ENCODE data around the gene ZBTB46.
"Not testable (repeated sequence)": the region's sequence is repeated elsewhere in the genome, so short reads cannot be mapped to it uniquely, and the experiment has no call there.

Gene ZBTB46

DNA sequence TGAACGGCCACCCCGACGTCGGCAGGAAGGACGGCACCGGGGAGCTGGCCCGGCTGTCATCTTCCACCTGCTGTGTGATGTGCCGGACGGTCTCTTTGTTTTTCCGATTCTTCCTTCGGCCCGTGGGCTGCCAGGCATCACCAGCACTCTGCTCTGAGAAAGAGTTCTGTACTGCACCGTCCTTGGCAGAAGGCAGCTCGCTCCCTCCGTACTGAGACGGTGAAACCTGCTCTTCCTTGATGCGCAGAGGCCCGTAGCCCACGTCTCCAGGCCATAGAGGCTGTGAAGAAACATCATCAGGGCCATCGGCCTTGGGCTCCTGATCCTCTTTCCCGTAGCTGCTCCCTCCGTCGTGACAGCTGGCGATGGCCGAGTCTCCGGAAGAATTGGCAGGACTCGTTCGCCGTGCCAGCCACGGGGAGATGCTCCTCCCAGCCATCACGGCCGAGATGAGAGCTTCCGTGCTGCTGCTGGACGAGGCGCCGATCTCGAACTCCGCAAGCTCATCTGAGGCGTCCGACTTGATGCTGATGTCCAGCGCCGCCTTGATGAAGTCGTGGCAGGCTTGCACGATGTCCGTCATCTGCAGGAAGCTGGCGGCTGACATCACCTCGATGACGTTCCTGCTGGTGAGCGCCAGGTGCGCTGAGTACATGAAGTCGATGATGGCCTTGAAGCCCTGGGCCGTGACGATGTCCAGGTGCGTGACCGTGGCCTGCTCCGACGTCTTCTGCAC lies 41.1 kb downstream of the ZBTB46 start:
- no peak for DNase-seq (ENCODE audit: low read depth in 2 of 2)

DNA sequence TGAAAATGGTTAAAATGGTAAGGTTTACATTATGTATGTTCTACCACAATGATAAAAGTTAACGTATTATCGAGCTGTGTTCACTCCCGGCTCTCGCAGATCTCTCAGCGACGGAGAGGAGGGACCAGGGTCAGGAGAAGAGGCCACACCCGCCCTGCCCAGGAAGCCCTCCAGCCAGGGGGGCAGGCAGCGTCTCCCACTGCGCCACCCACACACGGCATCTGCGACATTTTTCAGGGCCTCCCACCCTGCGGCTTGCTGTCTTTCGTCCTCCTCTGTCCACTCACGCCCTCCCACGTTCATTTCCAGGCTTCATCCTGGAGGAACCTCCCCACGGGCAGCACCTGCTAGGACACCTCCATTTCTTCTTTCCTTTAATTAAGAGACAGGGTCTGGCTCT lies 43.3 kb downstream of the ZBTB46 start:
- no peak for DNase-seq (ENCODE audit: low read depth in 2 of 2)

DNA sequence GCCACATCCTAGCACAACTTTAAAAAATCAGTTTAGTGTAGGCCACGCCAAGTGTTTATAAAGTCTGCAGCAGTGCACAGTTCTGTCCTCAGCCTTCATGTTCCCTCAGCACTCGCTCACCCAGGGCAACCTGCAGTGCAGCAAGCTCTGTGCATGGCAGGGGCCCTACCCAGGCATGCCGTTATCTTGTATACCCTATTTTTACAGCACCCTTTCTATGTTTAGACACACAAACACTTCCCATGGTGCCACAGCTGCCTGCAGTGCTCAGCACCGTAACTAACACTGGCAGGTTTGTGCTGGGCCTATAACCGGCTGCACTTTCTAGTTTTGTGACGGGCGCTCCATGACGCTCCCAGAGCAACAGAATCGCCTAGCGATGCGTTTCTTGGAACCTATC lies 43.8 kb downstream of the ZBTB46 start:
- DNase-seq (ENCODE audit: low read depth in 2 of 2) = no peak

DNA sequence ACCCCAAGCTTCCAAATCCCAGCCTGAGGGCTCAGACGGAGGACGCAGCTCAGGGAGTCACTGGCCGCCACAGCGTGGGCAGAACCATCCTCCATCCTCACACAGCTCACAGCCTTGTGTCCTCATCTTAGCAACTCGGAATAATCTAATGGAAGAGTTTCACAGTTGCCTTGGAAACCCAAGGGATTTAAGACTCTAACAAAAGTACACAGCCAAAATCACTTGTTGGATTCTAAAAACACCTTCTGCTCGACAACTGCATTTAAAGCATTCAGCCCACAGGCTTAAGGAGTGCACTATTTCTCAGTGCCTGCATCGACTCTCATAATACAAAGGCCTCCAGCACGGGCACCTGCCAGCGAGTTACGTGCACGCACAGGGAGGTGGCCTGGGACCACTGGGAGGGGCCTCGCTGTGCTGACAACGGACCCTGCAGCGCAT lies 45.4 kb downstream of the ZBTB46 start:
- DNase-seq (ENCODE audit: low read depth in 2 of 2) = no peak

DNA sequence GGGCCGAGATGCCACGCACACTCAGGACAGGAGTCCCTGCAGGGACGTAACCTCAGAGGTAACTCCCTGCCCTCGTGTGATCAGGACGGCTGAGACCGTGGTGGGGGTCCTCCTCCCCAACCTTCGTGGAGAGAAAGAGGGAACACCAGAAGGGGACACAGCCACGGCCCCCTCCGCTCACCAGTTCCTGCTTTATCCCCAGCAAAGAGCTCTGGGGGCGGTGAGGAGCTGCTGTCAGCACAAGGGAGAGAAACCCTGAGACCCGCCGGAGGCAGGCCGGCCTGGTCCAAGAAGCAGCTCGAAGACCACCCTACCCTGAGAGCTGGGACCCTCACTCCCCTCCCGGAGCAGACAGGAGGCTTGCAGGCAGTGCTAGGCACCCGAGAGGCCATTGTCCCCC lies 47.1 kb downstream of the ZBTB46 start:
- no peak for DNase-seq (ENCODE audit: low read depth in 2 of 2)

DNA sequence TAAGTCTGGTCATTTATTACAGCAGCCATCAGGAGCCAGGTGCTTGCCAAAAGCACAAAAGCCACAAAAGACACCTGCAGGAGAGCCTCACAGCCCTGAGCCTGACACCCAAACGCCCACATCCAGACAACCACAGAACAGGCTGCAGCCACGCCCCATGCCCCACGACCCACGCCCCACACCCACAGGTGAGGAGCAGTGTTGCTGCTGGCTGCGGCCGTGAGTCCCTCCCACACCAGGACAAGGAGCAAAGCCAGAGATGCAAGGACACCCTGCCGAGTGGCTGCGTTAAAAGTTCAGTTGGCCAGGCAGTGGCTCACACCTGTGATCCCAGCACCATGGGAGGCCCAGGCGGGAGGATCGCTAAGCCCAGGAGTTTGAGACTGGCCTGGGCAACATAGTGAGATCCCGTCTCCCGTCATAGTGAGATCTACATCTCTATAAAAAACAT lies 48.5 kb downstream of the ZBTB46 start:
- DNase-seq (ENCODE audit: low read depth in 2 of 2) = no peak

DNA sequence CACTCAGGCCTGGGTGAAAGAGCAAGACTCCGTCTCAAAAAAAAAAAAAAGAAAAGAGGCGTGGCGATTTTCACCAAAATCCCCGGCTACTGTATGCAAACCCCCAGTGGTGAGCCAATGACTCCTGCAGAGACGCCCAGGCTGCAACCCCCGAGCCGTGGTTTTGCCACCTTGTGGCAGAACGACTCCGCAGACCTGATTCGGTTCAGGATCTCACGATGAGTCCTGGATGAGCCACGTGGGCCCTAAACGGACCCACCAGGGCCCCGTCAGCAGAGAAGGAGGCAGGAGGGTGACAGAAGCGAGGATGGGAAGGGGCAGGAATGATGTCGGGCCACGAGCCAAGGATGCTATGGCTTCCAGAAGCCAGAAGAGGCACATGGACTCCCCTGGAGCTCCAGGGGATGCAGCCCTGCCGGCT lies 49.0 kb downstream of the ZBTB46 start:
- DNase-seq (ENCODE audit: low read depth in 2 of 2) = no peak

DNA sequence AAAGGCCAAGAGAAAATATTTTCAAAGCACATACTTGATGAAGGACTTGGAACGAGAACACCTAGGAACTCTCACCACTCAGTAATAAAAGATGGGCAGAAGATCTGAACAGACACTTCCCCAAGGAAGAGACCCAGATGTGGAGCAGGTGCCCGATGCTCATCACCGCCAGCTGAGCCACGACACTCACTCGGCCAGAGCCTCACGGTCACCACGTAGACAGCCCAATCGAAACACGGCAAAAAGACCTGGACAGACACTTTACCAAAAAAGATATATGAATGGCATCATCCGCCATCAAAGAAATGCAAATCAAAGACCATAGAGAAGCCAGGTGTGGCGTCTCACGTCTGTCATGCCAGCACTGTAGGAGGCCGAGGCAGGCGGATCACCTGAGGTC lies 49.9 kb downstream of the ZBTB46 start:
- DNase-seq (ENCODE audit: low read depth in 2 of 2) = no peak

DNA sequence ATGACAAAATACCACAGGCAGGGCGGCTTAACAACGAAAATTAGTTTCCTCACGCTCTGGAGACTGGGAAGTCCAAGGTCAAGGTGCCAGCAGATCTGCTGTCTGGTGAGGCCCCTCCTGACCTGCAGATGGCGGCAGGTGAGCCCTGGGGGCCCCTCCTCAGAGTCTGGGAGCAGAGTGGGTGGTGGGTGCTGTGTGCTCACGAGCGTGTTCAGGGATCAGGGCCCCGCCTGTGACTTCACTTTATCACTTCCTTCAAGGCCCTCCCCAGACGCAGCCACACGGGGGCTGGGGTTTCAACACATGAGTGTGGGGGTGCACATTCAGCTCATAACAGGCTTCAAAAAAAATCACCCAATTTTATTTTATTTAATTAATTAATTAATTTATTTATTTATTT lies 52.2 kb downstream of the ZBTB46 start:
- DNase-seq (ENCODE audit: low read depth in 2 of 2) = no peak

DNA sequence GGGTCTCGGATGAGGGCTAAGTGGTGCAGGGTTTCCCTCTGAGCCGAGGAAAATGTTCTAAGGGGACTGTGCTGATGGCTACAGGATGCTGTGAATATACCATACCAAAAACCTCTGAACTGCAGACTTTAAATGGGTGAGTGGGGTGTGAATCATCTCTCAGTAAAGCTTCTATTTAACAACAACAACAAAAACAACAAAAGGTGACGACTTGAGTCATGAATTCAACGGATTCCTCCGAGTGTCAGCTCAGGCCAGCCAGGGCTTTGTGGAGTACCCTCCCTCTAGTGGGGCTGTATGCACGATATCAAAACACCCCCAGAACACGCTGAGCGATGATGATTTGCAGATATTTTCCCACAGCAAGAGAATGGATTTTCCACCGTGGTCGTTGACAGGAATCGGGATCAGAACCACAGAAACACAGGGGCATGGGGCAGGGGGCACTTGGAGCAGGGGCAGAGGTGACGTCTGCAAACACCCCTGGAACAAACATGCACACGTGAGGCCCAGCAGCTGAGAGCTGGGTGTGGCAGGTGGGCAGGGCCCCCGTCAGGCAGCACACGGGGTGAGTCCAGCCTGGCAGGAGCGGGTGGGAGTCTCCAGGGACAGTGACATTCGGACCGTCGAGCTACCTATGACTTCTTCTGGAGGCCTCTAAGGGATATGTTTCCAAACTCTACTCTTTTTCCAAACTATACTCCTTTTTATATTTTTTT lies 52.9 kb downstream of the ZBTB46 start:
- no peak for DNase-seq (ENCODE audit: low read depth in 2 of 2)

DNA sequence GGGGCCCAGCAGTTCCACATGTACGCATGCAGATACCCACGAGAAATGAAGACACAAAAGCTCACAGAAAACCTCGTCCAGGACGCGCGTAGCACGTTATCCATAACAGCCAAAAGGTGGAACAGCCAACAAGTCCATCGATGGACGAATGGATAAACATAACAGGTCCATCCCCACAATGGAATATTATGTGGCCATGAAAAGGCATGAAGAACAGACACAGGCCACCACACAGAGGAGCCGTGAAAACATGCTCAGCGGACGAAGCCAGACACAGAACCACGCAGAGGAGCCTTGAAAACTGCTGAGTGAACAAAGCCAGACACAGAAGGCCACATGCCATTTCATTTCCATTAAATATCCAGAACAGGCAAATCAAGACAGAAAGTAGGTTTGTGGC lies 53.5 kb downstream of the ZBTB46 start:
- no peak for DNase-seq (ENCODE audit: low read depth in 2 of 2)

DNA sequence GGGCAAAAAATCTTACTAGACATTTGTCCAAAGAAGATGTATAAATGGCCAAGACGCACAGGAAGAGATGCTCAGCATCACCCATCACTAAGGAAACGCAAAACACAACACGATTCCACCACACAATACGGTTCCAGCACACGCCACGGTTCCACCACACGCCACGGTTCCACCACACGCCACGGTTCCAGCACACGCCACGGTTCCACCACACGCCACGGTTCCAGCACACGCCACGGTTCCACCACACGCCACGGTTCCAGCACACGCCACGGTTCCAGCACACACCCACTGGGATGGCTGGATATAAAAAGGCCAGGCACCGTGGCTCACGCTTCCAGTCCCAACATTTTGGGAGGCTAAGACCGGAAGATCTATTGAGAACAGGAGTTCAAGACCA lies 54.2 kb downstream of the ZBTB46 start:
- DNase-seq (ENCODE audit: low read depth in 2 of 2) = not testable (repeated sequence)

DNA sequence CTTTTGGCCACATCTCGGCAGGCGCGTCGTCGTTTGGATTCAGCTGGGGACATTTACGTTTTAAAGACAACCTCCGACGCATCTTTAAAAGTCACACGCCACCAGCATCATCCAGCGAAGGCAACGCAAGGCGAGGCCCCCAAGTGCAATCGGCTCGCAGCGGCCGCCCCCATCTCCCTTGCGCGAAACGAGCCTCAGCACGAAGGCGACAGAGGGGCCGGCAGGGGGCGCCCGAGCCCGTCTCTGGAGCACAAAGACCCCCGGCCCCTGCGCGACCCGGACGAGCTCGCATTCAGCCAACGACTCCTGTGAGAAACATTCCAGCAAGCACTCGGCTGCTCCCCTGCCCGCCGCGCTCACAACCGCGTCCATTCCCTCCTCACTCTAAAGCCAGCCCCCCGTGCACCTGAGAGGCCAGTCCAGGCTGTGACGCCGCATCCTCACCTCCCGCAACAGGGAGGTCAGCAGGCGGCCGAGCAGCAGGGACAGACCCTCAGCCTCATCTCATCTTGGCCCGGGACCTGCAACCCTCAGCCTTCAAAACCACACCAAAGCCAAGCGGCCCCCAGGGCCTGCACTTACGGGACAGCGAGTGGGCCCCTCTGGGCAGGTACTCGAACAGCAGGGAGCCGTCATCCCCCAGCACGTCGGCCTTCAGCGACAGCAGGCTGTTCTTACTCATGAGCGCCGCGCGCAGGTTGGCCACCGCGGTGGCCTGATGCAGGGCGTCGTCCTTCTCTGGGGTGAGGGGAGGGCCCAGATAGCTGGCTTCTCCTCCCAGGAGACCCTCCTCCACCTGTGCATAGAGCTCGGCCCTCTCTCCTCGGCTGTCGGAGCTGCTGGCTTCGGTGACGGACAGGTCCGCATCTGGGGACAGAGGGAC lies 55.7 kb downstream of the ZBTB46 start:
- no peak for DNase-seq (ENCODE audit: low read depth in 2 of 2)

DNA sequence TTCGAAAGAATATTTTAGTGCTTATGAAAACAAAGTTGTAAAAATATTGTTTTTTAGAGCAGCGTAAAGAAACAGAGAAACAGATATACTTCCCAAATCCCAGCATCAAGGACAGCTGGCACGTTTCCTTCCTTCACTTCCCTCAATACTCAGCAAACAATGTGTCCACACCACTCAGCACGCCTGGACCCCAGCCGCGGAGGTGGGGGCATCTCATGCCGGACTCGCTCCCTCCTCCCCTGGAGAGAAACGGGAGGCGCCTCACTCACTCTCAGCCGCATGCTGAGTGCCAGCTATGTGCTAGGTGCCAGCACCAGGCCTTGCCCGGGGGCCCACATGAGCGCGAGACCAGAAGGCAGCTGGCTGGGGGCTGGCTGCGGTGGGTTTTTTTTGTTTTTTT lies 56.8 kb downstream of the ZBTB46 start:
- no peak for DNase-seq (ENCODE audit: low read depth in 2 of 2)

DNA sequence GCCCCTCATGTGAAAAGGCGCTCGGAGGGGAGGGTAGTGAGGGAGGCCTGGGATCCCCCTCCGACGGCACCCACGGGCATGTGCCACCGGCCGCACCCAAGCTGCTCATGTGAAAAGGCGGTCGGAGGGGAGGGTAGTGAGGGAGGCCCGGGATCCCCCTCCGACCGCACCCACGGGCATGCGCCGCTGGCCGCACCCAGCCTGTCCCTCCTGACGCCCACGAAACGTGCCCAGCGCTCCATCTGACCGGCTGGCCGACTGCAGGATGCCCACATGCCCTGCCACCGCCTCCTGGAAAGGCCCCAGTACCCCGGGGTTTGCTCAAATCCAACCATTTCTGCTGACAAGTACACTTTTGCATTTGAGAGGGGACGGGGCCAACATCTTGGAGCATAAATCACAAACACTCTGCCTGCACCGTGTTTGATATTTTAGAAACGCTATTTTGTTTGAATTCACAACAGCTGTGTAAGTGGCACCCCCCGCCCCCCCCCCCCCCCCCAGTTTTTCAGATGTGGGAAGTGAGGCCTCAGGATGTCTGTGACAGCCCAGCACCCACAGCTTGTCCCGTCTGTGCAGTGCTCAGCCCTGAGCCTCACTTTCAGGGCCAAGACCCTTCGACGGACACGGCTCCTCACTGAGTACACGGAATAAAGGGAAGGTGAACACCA lies 57.4 kb downstream of the ZBTB46 start:
- DNase-seq (ENCODE audit: low read depth in 2 of 2) = no peak

DNA sequence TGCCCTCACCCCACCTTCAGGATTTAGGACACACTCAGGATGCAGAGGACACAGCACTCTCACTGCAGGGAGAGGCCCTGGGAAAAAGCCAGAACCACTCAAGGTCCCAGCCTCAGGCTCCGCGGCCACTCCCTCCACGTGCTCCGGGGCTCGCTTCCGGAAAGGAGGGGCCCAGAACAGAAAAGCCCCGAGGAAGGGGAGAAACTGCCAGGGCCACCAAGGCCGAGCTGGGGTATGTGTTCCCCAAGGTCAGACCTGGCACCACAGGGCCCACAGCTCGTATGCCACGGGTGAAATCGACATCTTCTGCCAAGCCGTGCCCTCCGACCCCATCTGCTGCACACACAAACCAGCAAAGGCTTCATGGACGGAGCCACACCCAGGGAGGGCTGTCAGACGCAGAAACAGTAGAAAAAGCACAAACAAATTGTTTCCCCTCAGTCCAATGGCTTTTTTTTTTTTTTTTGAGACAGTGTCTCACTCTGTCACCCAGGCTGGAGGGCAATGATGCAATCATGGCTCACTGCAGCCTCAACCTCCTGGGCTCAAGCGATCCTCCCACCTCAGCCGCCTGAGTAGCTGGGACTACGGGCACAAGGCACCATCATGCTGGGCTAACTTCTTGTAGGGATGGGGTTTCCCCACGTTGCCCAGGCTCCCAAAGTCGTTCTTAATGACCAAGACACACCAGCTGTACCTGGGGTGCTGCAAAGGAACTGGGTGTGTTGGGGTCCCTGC lies 58.1 kb downstream of the ZBTB46 start:
- no peak for DNase-seq (ENCODE audit: low read depth in 2 of 2)

DNA sequence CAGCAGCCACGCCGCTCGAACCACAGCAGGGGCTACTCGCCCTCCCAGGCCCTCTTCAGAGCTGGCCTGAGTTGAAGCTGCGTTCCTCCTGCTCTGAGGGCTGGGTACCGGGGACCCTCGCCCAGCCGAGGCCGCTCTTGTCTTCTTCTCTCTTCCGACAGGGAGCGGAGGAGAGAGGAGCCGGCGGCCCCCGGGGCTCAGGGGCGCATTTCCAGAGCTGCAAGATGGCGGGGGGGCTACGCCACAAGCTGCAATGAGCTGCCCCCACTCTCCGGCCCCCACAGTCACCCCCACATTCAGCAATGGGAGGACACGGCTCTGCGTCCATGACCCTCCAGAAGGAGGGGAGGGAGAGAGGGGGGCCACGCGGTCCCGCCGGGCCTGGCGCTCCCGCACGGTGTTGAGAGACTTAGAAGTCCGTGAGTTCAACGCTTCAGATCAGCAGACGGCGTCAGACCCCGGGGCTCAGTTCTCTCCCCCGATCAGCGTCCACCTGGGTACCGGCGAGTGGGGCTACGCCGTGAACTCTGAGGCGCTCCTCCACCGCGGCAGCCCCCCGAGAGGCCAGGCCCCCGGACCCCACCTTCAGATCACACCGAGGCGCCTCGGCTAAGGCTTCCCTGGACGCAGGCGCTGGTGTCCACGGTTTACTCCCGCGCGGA lies 59.9 kb downstream of the ZBTB46 start:
- no peak for DNase-seq (ENCODE audit: low read depth in 2 of 2)

DNA sequence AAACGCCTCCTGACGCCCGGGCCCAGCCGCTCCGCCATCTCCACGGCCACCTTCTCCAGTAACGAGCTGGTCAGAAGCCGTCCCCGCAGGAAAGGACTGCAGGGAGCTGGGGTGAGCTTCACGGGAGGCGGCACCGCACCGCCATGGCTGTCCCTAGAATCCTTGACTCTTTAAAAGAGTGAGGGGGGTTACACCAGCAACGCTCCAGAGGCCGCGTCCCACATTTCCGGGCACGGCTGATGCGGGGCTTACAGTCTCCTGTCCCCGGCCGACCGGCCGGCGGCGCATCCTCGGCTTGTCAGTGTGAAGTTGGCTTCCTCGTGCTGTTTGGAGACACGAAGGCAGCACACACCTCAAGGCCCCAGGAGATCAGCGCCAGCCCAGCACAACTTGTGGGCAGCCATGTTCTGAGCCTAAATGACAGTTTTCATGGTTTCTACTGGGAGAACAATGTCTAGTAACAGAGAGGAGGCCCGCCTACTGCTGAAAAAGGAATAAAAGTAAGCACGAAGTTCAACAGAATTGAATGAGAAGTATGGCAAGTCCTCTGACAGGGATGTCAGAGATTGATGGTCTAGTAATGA lies 61.1 kb downstream of the ZBTB46 start:
- no peak for DNase-seq (ENCODE audit: low read depth in 2 of 2)

DNA sequence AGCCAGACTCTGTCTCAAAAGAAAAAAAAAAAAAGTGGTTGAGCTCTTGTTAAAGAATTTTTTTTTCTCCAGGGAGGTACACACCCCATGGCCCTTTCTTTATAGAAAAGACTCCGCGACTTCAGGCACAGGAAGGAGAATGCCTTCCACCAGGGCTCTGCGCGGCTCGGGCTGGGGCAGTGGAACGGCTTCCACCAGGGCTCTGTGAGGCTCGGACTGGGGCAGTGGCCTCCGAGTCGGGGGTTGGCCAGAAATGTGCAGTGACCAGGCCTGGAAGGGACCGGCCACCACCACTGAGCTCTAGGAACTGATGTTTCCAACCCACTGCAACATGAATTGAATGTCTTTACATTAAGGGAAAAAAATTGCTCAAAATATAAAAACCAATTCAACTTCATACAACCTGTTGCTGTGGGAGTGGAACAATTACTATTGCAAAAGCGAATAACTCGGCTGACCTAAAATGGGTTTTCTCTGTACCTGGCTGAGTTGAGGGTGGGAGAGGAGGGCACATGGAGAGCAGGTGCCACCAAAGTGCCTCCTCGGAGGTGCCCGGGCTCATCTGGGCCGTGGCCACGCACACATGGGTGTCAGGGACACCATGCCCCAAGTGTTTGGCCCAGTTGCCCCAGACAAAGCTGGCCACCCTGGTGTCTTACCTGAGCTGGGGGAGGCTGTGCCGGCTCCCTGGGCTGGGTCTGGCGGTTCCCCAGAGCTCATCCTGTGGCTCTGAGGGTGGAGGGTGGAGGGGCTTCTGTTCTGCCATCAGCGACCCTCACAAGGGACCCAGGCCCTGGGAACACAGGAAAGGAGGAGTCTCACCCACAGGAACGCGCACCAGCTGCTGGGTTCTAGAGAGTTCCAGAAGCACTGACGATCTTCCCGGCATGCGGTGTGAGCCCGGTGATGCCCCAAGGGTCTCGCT lies 62.2 kb downstream of the ZBTB46 start:
- no peak for DNase-seq (ENCODE audit: low read depth in 2 of 2)
